NCI-H510A treated with DMSO at 0.1 percent for 48 hours (cell line): ENCODE results near the gene CAMLG.

Source experiments
- DNase-seq: peaks from one replicate; lab custom pipeline; 2025; lab: John Stamatoyannopoulos, UW

Gene CAMLG

GRCh38 chr5:134784241-134784920, 46.0 kb downstream of the CAMLG start:
- DNase-seq = no peak

GRCh38 chr5:134784946-134785620, 46.7 kb downstream of the CAMLG start:
- DNase-seq = no peak

DNA sequence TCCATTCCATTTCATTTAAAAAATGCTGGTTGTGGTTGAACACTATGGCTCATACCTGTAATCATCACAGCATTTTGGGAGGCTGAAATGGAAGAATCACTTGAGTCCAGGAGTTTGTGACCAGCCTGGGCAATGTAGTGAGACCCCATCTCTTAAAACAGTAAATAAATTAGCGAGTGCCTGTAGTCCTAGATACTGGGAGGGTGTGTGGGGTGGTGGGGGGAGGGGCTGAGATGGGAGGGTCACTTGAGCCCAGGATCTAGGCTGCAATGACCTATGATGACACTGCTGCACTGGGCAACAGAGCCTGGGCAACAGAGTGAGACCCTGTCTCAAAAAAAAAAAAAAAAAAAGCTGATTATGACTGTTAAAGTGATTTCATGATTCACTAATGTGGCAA, 49.3 kb downstream of the CAMLG start:
- DNase-seq = no peak

DNA sequence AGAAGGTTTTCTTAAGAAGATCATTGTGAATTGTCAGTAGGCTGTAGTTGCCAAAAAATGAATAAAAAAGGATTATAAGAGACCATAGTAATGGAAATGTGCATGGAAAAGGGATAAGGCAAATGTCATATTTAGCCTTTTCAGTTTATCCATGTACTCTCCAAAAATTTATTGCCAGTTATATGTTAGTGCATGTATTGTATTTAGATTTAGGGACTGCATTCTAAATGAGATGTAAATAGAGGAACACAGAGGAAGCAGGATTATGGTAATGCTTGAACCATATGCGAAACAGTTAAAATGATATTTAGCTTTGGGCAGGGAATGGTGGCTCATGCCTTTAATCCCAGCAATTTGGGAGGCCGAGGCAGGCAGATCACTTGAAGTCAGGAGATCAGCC, 53.2 kb downstream of the CAMLG start:
- no peak for DNase-seq

DNA sequence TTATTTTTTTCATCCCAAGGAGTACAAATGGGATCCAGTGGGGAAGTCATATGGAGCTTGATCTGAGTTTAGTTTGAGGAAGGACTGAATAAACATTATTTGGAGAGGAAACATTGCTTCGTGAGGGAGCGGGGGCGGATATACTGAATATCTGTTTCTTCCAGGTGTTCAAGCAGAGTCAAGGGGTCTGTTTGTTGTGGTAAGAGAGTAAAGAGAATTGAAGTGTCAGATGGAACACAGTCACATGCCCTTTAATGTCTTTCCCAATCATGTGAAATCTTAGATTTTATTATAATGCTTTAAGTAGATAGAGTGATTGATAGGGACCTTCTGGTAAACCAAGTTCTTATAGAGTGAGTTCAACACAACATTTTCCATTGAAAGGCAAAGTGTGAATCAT, 53.9 kb downstream of the CAMLG start:
- DNase-seq = no peak

DNA sequence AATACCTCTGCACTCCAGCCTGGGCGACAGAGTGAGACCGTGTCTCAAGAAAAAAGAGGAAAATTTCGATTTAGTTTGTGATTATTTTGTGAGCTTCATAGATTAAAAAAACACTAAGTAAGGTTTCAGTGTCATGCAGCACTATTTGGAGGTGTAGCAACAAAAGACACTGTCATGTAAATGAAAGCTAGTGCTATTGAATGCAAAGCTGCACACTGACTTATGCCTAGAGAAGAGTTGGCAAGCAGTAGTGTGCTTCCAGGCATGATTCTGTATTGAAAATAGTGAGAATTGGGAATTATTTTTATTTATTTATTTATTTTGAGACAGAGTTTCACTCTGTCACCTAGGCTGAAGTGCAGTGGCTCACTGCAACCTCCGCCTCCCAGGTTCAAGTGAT, 54.8 kb downstream of the CAMLG start:
- DNase-seq = no peak

GRCh38 chr5:134794082-134794481, 55.7 kb downstream of the CAMLG start:
- DNase-seq = no peak

- no peak for DNase-seq
These were observed 56.5 kb downstream of the CAMLG start for GRCh38 chr5:134794819-134795218.

DNA sequence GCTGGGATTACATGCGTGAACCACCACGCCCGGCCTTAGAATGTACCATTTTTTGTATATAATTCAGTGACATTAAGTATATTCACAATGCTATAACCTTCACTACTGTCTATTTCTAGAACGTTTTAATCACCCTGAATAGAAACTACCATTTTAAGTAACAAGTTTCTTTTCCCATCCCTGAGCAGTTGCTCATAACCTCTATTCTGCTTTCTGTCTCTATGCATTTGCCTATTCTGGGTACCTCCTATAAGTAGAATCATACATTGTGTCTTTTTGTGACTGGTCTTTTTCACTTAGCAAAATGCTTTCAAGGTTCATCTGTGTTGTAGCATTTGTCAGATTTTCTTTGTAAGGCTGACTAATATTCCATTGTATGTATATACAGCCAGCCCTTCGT, 60.1 kb downstream of the CAMLG start:
- no peak for DNase-seq
